T-helper 2 cell (primary cell): ENCODE results near the gene NOL3.
A peak's percentile ranks its signal among the peaks of the same experiment; 100 is the strongest.

ENCODE experiments used
- DNase-seq, 5 experiments: peaks; one replicate each; pipeline versions ENCODE4 v3.0.0 to v3.0.0-alpha.2; 2012 to 2022

The NOL3 gene

GRCh38 chr16:67190448-67191399 is 20.4 kb downstream of the NOL3 start:
- no peak for DNase-seq

GRCh38 chr16:67191411-67191994 is 21.2 kb downstream of the NOL3 start:
- DNase-seq, result no peak

GRCh38 chr16:67191995-67192681 is 21.8 kb downstream of the NOL3 start, which contains the start of gene E2F4:
Gene E2F4 (plus strand): TSS chr16:67192155. CDS start chr16:67192228, 73 bp downstream.
- DNase-seq, result peak; percentile 68 to 96 (median 79)

- peak in 1 of 5 experiments; percentile 78 for DNase-seq
Measured at GRCh38 chr16:67192781-67193361, 22.5 kb downstream of the NOL3 start.

GRCh38 chr16:67193536-67193935 is 23.2 kb downstream of the NOL3 start:
- no peak for DNase-seq

- DNase-seq, result no peak
Measured at GRCh38 chr16:67194260-67194659, 23.9 kb downstream of the NOL3 start.

- no peak for DNase-seq
Measured at GRCh38 chr16:67195676-67196075, 25.3 kb downstream of the NOL3 start.

- DNase-seq, result no peak
Measured at GRCh38 chr16:67196881-67197280, 26.5 kb downstream of the NOL3 start.

- no peak for DNase-seq
Measured at GRCh38 chr16:67197704-67198103, 27.4 kb downstream of the NOL3 start.

- peak in 1 of 5 experiments; percentile 42 for DNase-seq
Measured at GRCh38 chr16:67198238-67198734, 27.9 kb downstream of the NOL3 start.

GRCh38 chr16:67199011-67199807 is 28.9 kb downstream of the NOL3 start, which contains the start of gene ELMO3:
Gene ELMO3 (plus strand): TSS chr16:67199131. CDS start chr16:67199327, 196 bp downstream.
- no peak for DNase-seq

GRCh38 chr16:67199808-67200198 is 29.5 kb downstream of the NOL3 start:
- DNase-seq, result no peak

GRCh38 chr16:67200491-67200890 is 30.2 kb downstream of the NOL3 start:
- DNase-seq, result no peak

- DNase-seq, result no peak
Measured at GRCh38 chr16:67201411-67202345, 31.3 kb downstream of the NOL3 start.

- DNase-seq, result no peak
Measured at GRCh38 chr16:67202426-67202825, 32.1 kb downstream of the NOL3 start.

- no peak for DNase-seq
Measured at GRCh38 chr16:67202956-67203493, 32.7 kb downstream of the NOL3 start.

GRCh38 chr16:67204076-67204475 is 33.7 kb downstream of the NOL3 start:
- no peak for DNase-seq

GRCh38 chr16:67206129-67206837 is 35.9 kb downstream of the NOL3 start:
- no peak for DNase-seq

- DNase-seq, result no peak
Measured at GRCh38 chr16:67206838-67207248, 36.5 kb downstream of the NOL3 start.
